ENCODE data around the gene CKS2.
"Not testable (repeated sequence)": the region's sequence is repeated elsewhere in the genome, so short reads cannot be mapped to it uniquely, and the experiment has no call there.

The CKS2 gene
- 12.5 to 25.7 reads per million in 2 donors for total RNA-seq

- DNase-seq: peak; percentile 99 to 100 (median 100)
Measured at GRCh38 chr9:89310475-89311345, at the start of gene CKS2. CKS2 (plus strand) TSS chr9:89311195; CDS start chr9:89311293, 98 bp downstream.

DNA sequence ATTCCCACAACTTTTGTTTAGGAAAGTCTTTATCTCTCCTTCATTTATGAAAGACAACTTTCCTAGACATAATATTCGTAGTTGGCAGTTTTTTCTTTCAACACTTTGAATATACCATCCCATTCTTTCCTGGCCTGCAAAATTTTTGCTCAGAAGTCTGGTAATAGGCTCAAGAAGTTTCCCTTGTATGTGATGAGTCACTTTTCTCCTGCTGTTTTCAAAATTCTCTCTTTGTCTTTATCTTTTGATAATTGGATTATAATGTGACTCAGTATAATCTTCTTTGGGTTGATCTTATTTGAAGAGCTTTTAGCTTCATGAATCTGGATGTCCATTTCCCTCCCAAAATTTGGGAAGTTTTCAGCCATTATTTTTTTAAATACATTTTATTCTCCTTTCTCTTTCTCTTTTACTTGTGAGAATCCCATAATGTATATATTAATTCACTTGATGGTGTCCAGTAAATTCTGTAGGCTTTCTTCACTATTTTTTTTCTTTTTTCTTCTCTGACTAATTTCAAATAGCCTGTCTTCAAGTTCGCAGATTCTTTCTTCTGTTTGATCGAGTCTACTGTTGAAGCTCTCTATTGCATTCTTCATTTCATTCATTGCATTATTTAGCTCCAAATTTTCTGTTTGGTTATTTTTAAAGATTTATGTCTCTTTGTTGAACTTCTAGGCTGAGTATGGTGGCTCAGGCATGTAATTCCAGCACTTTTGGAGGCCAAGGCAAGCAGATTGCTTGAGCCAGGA is 37.3 kb upstream of the CKS2 start:
- DNase-seq: no peak

GRCh38 chr9:89274838-89275237 is 36.2 kb upstream of the CKS2 start:
- DNase-seq: no peak

GRCh38 chr9:89276040-89276439 is 35.0 kb upstream of the CKS2 start:
- not testable (repeated sequence) for DNase-seq

DNA sequence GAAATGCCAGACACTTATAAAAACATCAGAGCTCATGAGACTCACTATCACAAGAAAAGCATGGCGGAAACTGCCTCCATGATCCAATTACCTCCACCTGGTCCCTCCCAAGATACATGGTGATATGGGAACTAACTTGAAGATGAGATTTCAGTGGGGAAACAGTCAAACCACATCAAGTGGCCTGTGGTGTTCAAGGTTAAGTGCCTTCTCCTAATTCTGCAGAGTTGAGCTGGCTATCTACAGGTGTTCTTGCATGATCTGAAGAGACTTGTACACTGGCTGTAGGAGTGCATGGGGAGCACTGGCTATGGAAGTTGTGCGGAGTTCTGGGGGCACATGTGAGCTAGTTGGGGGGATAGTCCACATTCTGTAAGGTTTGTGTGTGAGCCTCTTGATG is 34.0 kb upstream of the CKS2 start:
- DNase-seq: no peak

- peak in 1 of 5 experiments; percentile 39 for DNase-seq
Measured at GRCh38 chr9:89277454-89277853, 33.5 kb upstream of the CKS2 start.

DNA sequence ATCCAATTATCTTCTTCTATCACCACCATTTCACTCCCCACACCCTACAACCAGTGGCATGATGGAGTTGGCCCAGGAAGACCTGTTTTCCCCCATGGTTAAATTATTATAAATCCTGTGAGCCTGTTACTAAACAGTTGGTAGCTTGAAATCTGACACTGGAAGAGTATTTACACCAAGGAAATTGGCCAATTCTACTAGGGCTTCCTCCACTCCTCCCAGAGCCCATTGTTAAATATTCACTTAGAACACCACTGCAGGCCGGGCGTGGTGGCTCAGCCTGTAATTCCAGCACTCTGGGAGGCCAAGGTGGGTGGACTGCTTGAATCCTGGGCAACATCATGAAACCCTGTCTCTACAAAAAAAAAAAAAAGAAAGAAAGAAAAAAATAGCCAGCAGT is 32.4 kb upstream of the CKS2 start:
- no peak for DNase-seq

DNA sequence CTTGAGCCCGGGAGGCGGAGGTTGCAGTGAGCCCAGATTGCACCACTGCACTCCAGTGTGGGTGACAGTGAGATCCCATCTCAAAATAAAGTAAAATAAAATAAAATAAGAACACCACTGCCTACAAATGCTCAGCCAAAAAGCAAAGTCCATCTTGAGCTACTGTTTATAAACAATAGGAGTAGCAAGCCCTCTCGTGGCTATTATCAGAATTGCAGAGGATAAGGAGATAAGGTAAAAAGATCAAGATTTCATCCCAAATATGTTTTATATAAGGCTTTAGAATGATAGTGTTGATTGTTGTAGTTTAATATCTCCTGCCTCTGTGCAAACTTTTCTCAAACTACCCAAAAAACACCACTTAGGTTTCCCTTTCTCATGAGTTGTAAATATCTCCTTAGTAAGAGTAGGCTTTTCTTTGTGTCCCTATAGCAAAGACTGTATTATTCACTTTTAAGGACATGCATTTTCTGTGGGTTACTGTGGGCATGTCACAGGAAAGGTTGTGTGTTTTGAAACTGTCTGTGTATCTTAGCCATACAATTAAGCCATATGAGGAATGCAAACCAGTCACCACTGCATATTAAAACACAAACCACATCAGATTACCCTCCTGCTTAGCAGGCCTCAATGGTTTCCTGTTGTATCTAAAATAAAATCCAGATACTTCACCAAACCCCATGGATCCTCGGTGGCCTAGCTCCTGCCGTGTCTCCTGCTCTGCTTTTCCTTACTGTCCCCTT is 31.8 kb upstream of the CKS2 start:
- DNase-seq: peak in 1 of 5 experiments; percentile 64

- no peak for DNase-seq
Measured at GRCh38 chr9:89281106-89281505, 29.9 kb upstream of the CKS2 start.

GRCh38 chr9:89282248-89282968 is 28.6 kb upstream of the CKS2 start:
- not testable (repeated sequence) for DNase-seq

GRCh38 chr9:89284076-89284475 is 26.9 kb upstream of the CKS2 start:
- no peak for DNase-seq

GRCh38 chr9:89291741-89292140 is 19.3 kb upstream of the CKS2 start:
- DNase-seq: no peak

- DNase-seq: no peak
Measured at GRCh38 chr9:89293014-89293413, 18.0 kb upstream of the CKS2 start.

GRCh38 chr9:89295400-89295799 is 15.6 kb upstream of the CKS2 start:
- DNase-seq: no peak

GRCh38 chr9:89301996-89302395 is 9.0 kb upstream of the CKS2 start:
- DNase-seq: not testable (repeated sequence)

DNA sequence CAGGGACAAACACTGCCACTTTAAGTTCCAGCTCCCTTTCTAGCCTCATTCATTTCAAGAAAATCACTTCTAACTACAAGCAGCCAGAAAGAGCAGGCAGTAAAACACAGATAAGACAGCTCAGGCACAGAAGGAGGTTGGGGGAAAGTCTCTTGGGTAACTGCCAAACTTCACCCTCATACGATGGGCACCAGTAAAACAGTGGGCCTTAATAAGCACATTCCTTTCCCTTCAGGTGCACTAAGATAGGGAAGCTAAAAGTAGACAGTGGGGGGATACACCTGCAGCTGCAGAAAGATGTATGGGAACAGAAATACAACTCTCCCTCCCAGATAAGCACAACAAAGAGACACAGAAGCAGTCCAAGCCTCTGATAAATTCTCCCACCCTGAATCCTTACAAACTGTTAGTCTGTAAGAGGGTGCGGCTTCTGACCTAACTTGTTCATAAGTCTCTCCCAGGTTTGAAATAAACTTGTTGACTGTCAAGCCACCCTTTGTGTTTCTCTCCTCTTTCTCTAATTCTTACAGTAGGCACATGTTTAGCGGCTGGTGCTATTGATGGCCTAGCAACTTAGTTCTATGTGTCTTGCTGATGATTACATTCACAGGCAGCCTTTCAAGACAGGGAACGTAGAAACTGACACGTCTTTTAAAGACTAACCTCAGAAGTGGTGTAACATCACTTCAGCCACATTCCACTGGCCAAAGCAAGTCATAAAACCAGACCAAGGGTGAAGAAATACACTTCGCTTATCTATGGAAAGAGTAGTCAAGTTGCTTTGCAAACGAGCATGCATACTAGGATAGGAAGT is 6.8 kb upstream of the CKS2 start:
- DNase-seq: no peak

- no peak for DNase-seq
Measured at GRCh38 chr9:89304834-89305188, 6.2 kb upstream of the CKS2 start.

DNA sequence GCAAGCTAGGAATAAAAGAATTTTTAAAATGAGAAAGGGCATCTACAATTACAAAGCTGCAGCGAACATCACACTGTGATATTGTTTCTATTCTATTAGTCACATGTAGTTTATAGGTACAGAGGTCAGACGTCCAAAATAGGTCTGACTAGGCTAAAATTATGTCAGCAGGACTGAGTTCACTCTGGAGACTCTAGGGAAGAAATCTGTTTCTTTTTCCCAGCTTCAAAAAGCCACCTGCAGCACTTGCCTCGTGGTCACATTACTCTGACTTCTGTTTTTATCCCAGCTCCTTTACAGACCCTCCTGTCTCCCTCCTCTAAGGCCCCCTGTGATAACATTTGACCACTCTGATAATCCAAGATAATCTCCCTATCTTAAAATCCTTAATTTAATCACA is 5.1 kb upstream of the CKS2 start:
- no peak for DNase-seq

- DNase-seq: no peak
Measured at GRCh38 chr9:89309166-89309565, 1.8 kb upstream of the CKS2 start.

- peak in 1 of 5 experiments; percentile 32 for DNase-seq
Measured at GRCh38 chr9:89309608-89310474, 1.2 kb upstream of the CKS2 start.

All from T-helper 2 cell (primary cell).